ENCODE measurements around the gene SMARCA4. TPM values are rescaled to one million over a fixed set of nuclear protein-coding genes. Genes with fewer than 3 reads are reported as not detected.

SMARCA4 gene
- total RNA-seq, 1 donor from 2014 or later: 513 TPM

GRCh38 chr19:11018763-11019162 is 57.9 kb downstream of the SMARCA4 start:
- peaks cover 9% of the 10 kb centered on the region for H3K36me3 Mint-ChIP-seq (ENCODE audit: unreplicated experiment)
- no peak overlapping the region for H3K27ac Mint-ChIP-seq (ENCODE audit: unreplicated experiment)
- no peak overlapping the region for H3K4me3 Mint-ChIP-seq (ENCODE audit: unreplicated experiment)
- TF ChIP-seq CTCF (IDR thresholded peaks at IDR 0.05; ENCODE audit: partially characterized antibody, unreplicated experiment): no peak
- peaks cover 19% of the 10 kb centered on the region for H3K4me1 Mint-ChIP-seq (ENCODE audit: low read depth, unreplicated experiment)
- H3K27me3 Mint-ChIP-seq (ENCODE audit: unreplicated experiment): peaks cover 18% of the 10 kb centered on the region
- no peak for DNase-seq
- peaks cover 22% of the 10 kb centered on the region for H3K9me3 Mint-ChIP-seq (ENCODE audit: unreplicated experiment)

GRCh38 chr19:11019262-11019661 is 58.4 kb downstream of the SMARCA4 start:
- Mint-ChIP-seq H3K4me3 (ENCODE audit: unreplicated experiment) (no peak overlapping the region), H3K27me3 (ENCODE audit: unreplicated experiment) (peaks cover 18% of the 10 kb centered on the region), H3K9me3 (ENCODE audit: unreplicated experiment) (peaks cover 22% of the 10 kb centered on the region), H3K27ac (ENCODE audit: unreplicated experiment) (no peak overlapping the region), H3K36me3 (ENCODE audit: unreplicated experiment) (peaks cover 9% of the 10 kb centered on the region), H3K4me1 (ENCODE audit: low read depth, unreplicated experiment) (peaks cover 19% of the 10 kb centered on the region)
- no peak for TF ChIP-seq CTCF (IDR thresholded peaks at IDR 0.05; ENCODE audit: partially characterized antibody, unreplicated experiment)
- DNase-seq: no peak

GRCh38 chr19:11019824-11020223 is 59.0 kb downstream of the SMARCA4 start:
- H3K4me3 Mint-ChIP-seq (ENCODE audit: unreplicated experiment): no peak overlapping the region
- no peak for DNase-seq
- H3K9me3 Mint-ChIP-seq (ENCODE audit: unreplicated experiment): peaks cover 22% of the 10 kb centered on the region
- TF ChIP-seq CTCF (IDR thresholded peaks at IDR 0.05; ENCODE audit: partially characterized antibody, unreplicated experiment): no peak
- peaks cover 19% of the 10 kb centered on the region for H3K4me1 Mint-ChIP-seq (ENCODE audit: low read depth, unreplicated experiment)
- H3K27me3 Mint-ChIP-seq (ENCODE audit: unreplicated experiment): peaks cover 18% of the 10 kb centered on the region
- no peak overlapping the region for H3K27ac Mint-ChIP-seq (ENCODE audit: unreplicated experiment)
- peaks cover 5% of the 10 kb centered on the region for H3K36me3 Mint-ChIP-seq (ENCODE audit: unreplicated experiment)

GRCh38 chr19:11020423-11020822 is 59.6 kb downstream of the SMARCA4 start:
- H3K9me3 Mint-ChIP-seq (ENCODE audit: unreplicated experiment): peaks cover 23% of the 10 kb centered on the region
- no peak for DNase-seq
- no peak overlapping the region for H3K27ac Mint-ChIP-seq (ENCODE audit: unreplicated experiment)
- H3K36me3 Mint-ChIP-seq (ENCODE audit: unreplicated experiment): peaks cover 5% of the 10 kb centered on the region
- no peak for TF ChIP-seq CTCF (IDR thresholded peaks at IDR 0.05; ENCODE audit: partially characterized antibody, unreplicated experiment)
- peaks cover 22% of the 10 kb centered on the region for H3K27me3 Mint-ChIP-seq (ENCODE audit: unreplicated experiment)
- no peak overlapping the region for H3K4me3 Mint-ChIP-seq (ENCODE audit: unreplicated experiment)
- H3K4me1 Mint-ChIP-seq (ENCODE audit: low read depth, unreplicated experiment): peaks cover 19% of the 10 kb centered on the region

GRCh38 chr19:11020982-11021759 is 60.3 kb downstream of the SMARCA4 start:
- no peak for TF ChIP-seq CTCF (IDR thresholded peaks at IDR 0.05; ENCODE audit: partially characterized antibody, unreplicated experiment)
- Mint-ChIP-seq H3K27me3 (ENCODE audit: unreplicated experiment) (peaks cover 21% of the 10 kb centered on the region), H3K9me3 (ENCODE audit: unreplicated experiment) (peaks cover 23% of the 10 kb centered on the region), H3K4me3 (ENCODE audit: unreplicated experiment) (no peak overlapping the region), H3K27ac (ENCODE audit: unreplicated experiment) (peak overlapping the region; percentile 73), H3K4me1 (ENCODE audit: low read depth, unreplicated experiment) (peaks cover 19% of the 10 kb centered on the region), H3K36me3 (ENCODE audit: unreplicated experiment) (peaks cover 5% of the 10 kb centered on the region)
- DNase-seq: no peak

All from glutamatergic neuron (in vitro differentiated cells).